SU-DHL-6 (cell line): ENCODE data around the gene DUSP5.
"Not testable (repeated sequence)": the region's sequence is repeated elsewhere in the genome, so short reads cannot be mapped to it uniquely, and the experiment has no call there.

ENCODE experiments used
- CTCF ChIP-seq: fragments of 200-600 bp; sonication (generic); IDR thresholded peaks from one replicate; pipeline ENCODE4 v1.5.1; 2017; ENCODE audit warnings: antibody characterized with exemption, mild to moderate bottlenecking, low read length, moderate library complexity; ENCODE audit not compliant: insufficient read depth, poor library complexity, severe bottlenecking
- EZH2phosphoT487 ChIP-seq: fragments of 200-600 bp; sonication (generic), shearing (Covaris generic); conservative IDR thresholded peaks from 2 replicates; pipeline ENCODE4 v1.6.1; 2018; ENCODE audit warnings: mild to moderate bottlenecking, antibody characterized with exemption, low read length, moderate library complexity, mixed read lengths

- not testable (repeated sequence) for TF ChIP-seq CTCF, EZH2phosphoT487
Measured at GRCh38 chr10:110468258-110468657, 29.4 kb upstream of the DUSP5 start.
